ENCODE measurements around the gene DBF4B. TPM values are rescaled to one million over a fixed set of nuclear protein-coding genes. Genes with fewer than 3 reads are reported as not detected.
A peak's percentile ranks its signal among the peaks of the same experiment; 100 is the strongest.

Gene DBF4B, protein sequence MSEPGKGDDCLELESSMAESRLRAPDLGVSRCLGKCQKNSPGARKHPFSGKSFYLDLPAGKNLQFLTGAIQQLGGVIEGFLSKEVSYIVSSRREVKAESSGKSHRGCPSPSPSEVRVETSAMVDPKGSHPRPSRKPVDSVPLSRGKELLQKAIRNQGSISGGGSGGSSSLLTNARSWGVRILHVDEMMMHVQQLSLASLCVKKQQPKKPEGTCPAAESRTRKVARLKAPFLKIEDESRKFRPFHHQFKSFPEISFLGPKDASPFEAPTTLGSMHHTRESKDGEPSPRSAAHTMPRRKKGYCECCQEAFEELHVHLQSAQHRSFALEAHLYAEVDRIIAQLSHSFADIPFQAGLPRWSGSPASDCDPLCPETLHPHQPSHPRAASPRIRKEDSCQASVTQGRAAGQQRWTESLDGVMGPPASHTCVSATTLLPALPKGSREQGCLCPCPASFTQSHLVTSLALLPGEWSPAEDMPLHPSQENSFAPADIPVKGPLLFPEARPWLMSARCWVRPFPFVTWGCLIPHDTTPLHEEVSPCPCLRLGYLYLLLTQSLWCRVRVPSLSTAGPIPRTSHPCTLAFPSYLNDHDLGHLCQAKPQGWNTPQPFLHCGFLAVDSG
- total RNA-seq, result 1 to 10 TPM; 2.3 to 4.4 TPM

GRCh38 chr17:44708401-44709263, at the start of gene DBF4B:
DBF4B (plus strand) TSS chr17:44708665; CDS start chr17:44708821, 156 bp downstream.
- TF ChIP-seq CTCF (IDR thresholded peaks at IDR 0.05), result no peak
- H3K4me1 ChIP-seq, result peaks cover 0 to 14% of the 10 kb centered on the region in 2 donors
- peak within 1 kb of the TSS; percentile 77 to 90 for H3K4me3 ChIP-seq
- no peaks in the 10 kb centered on the region for H3K9me3 ChIP-seq
- DNase-seq (ENCODE audit: low spot score), result peak; percentile 76
- peak within 1 kb of the TSS; percentile 78 to 80 for H3K27ac ChIP-seq
- H3K27me3 ChIP-seq, result no peaks in the 10 kb centered on the region
- H3K36me3 ChIP-seq, result no peaks in the 10 kb centered on the region

- Histone ChIP-seq H3K27me3 (peaks cover 0 to 4% of the 10 kb centered on the region in 2 donors), H3K36me3 (no peaks in the 10 kb centered on the region), H3K4me1 (no peaks in the 10 kb centered on the region), H3K9me3 (no peaks in the 10 kb centered on the region), H3K4me3 (no peak overlapping the region), H3K27ac (no peak overlapping the region)
- no peak for DNase-seq (ENCODE audit: low spot score)
- TF ChIP-seq CTCF (IDR thresholded peaks at IDR 0.05), result no peak
Measured at GRCh38 chr17:44661835-44662234, 46.6 kb upstream of the DBF4B start.

DNA sequence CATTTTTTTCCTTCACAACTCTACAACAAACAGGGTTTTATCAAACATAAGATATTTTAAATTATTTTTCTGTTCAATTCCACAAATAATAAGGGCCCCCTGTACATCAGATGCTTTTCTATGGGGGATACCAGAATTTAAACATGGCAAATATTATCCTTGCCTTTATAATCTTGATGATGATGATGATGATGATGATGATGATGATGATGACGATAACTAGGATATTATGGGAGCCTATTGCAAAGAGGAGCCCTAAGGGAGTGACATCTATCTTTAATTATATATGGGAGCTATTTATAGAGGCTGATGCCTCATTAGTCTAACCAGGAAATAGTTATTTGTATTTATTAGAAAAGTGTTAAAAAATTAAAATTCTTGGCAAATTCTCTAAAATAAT, 45.4 kb upstream of the DBF4B start:
- Histone ChIP-seq H3K4me3 (no peak overlapping the region), H3K36me3 (no peaks in the 10 kb centered on the region), H3K27ac (no peak overlapping the region), H3K9me3 (no peaks in the 10 kb centered on the region), H3K27me3 (no peaks in the 10 kb centered on the region), H3K4me1 (no peaks in the 10 kb centered on the region)
- no peak for DNase-seq (ENCODE audit: low spot score)
- TF ChIP-seq CTCF (IDR thresholded peaks at IDR 0.05), result no peak

DNA sequence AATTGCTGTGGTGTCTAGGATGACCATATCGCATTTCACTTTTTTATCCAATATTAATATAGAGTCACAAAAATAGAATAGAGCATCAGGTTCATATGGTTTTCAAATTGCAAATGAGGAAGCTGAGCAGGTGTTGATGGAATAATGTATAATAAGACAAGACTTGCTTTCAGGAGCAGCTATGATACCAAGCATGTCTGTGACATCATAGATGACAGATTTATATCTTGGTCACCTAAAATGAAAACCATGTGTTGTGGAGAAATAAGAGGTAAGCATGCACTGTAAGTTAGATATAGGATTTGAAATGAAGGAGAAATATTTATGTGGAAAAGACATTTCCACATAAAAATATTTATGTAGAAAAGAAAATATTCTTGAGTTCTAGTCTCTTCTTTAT, 43.6 kb upstream of the DBF4B start:
- no peak for TF ChIP-seq CTCF (IDR thresholded peaks at IDR 0.05)
- H3K4me1 ChIP-seq, result no peaks in the 10 kb centered on the region

DNA sequence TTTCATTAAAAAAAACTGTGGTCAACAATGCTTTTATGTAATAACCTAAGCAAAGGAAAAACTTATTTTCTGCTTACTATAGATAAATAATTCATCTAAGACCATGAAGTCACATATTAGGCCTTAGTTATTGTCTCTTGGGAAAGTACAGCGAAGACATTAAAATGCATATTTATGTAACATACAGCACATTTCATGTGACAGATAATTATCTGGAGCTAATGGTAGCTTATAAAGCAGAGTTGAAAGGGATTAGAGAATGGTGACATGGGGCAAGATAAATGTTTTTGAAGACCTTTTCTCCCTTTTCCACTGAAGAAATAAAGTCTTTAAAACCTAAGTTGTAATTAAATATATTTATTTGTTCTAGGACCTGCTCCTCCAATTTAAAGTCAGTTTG, 42.5 kb upstream of the DBF4B start:
- no peaks in the 10 kb centered on the region for H3K36me3 ChIP-seq
- no peak for DNase-seq (ENCODE audit: low spot score)
- H3K27ac ChIP-seq, result no peak overlapping the region
- no peaks in the 10 kb centered on the region for H3K9me3 ChIP-seq
- no peak for TF ChIP-seq CTCF (IDR thresholded peaks at IDR 0.05)
- H3K27me3 ChIP-seq, result no peaks in the 10 kb centered on the region
- H3K4me1 ChIP-seq, result no peaks in the 10 kb centered on the region
- H3K4me3 ChIP-seq, result no peak overlapping the region

More for the DNA sequence above, 43.6 kb upstream of the DBF4B start:
- no peak for DNase-seq (ENCODE audit: low spot score)
- H3K36me3 ChIP-seq, result no peaks in the 10 kb centered on the region
- H3K27ac ChIP-seq, result no peak overlapping the region
- H3K4me3 ChIP-seq, result no peak overlapping the region
- H3K27me3 ChIP-seq, result no peaks in the 10 kb centered on the region
- H3K9me3 ChIP-seq, result no peaks in the 10 kb centered on the region

Measured in right atrium auricular region (tissue), 2 donors.